RPMI8226 (cell line): ENCODE measurements around the gene BEST4.
"Not testable (repeated sequence)": the region's sequence is repeated elsewhere in the genome, so short reads cannot be mapped to it uniquely, and the experiment has no call there.

Experiments used
- DNase-seq: peaks from one replicate; pipeline ENCODE4 v3.0.0-alpha.2; 2015

The BEST4 gene

GRCh38 chr1:44801491-44802305 lies 13.7 kb upstream of the BEST4 start:
- DNase-seq = peak; percentile 62

- DNase-seq = peak; percentile 100
Observed at GRCh38 chr1:44799770-44800584, 12.0 kb upstream of the BEST4 start, which contains the start of gene PLK3. Gene PLK3 (plus strand): TSS chr1:44800377. CDS start chr1:44800464, 87 bp downstream.

- DNase-seq = no peak
Observed at GRCh38 chr1:44798481-44799365, 10.8 kb upstream of the BEST4 start.

GRCh38 chr1:44797886-44798285 lies 9.9 kb upstream of the BEST4 start:
- DNase-seq = not testable (repeated sequence)

- no peak for DNase-seq
Observed at GRCh38 chr1:44792736-44793502, 4.9 kb upstream of the BEST4 start.

- DNase-seq = no peak
Observed at GRCh38 chr1:44790968-44791801, 3.2 kb upstream of the BEST4 start.

GRCh38 chr1:44787506-44787905 lies 464 bp downstream of the BEST4 start:
- no peak for DNase-seq

- no peak for DNase-seq
Observed at GRCh38 chr1:44786841-44787426, 1.0 kb downstream of the BEST4 start.

GRCh38 chr1:44786138-44786840 lies 1.7 kb downstream of the BEST4 start:
- DNase-seq = peak; percentile 77

- no peak for DNase-seq
Observed at GRCh38 chr1:44785501-44786137, 2.4 kb downstream of the BEST4 start.

- DNase-seq = no peak
Observed at GRCh38 chr1:44785029-44785380, 3.0 kb downstream of the BEST4 start.

- DNase-seq = no peak
Observed at GRCh38 chr1:44784094-44785028, 3.6 kb downstream of the BEST4 start.

GRCh38 chr1:44783697-44784093 lies 4.3 kb downstream of the BEST4 start:
- no peak for DNase-seq

GRCh38 chr1:44780583-44781121 lies 7.3 kb downstream of the BEST4 start:
- DNase-seq = no peak

- no peak for DNase-seq
Observed at GRCh38 chr1:44778705-44779576, 9.0 kb downstream of the BEST4 start.

GRCh38 chr1:44777969-44778635 lies 9.9 kb downstream of the BEST4 start:
- no peak for DNase-seq

- DNase-seq = no peak
Observed at GRCh38 chr1:44777547-44777946, 10.4 kb downstream of the BEST4 start.
